Measurements from ENCODE around the gene BTBD9. TPM values are rescaled to one million over a fixed set of nuclear protein-coding genes. Genes with fewer than 3 reads are reported as not detected.

The BTBD9 gene
- total RNA-seq, 1 experiment from 2014 or later, result 8.9 TPM

DNA sequence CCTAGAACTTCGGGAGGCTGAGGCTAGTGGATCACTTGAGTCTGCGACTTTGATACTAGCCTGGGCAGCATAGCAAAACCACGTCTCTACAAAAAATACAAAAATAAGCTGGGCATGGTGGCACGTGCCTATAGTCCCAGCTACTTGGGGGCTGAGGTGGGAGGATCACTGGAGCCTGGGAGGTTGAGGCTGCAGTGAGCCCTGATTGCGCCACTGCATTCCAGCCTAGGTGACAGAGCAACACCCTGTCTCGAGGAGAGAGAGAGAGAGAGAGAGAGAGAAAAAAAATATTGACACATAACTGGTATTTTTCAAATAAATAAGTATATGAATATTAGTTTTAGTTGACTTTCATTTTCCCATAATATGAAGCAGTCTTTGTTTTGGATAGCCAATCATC lies 222.2 kb downstream of the BTBD9 start:
- no peak overlapping the region for H3K27ac Mint-ChIP-seq
- no peaks in the 10 kb centered on the region; a peak in 2 of 5 replicates for H3K9me3 Mint-ChIP-seq
- Histone ChIP-seq H3K23ac (ENCODE audit: insufficient read length, low read depth, low read length) (no peak overlapping the region), H4K8ac (replicated peaks; ENCODE audit: insufficient read length, low read depth, low read length) (no peak overlapping the region), H2AK5ac (ENCODE audit: insufficient read length, low read length) (no peak overlapping the region), H3K4me1 (ENCODE audit: insufficient read depth, low read length) (no peaks in the 10 kb centered on the region), H2BK20ac (ENCODE audit: low read depth, low read length, poor library complexity, severe bottlenecking) (no peak overlapping the region), H3K56ac (ENCODE audit: insufficient read length, low read depth, low read length) (no peak overlapping the region), H3K79me1 (ENCODE audit: insufficient read depth, low read depth, low read length, poor library complexity, severe bottlenecking) (no peaks in the 10 kb centered on the region), H2BK120ac (ENCODE audit: low read depth, low read length, poor library complexity, severe bottlenecking) (no peak overlapping the region), H3T11ph (ENCODE audit: low read length) (no peak overlapping the region), H4K91ac (ENCODE audit: insufficient read length, low read depth, low read length) (no peak overlapping the region), H3K18ac (ENCODE audit: insufficient read length, low read depth, low read length) (no peak overlapping the region), H2BK12ac (ENCODE audit: insufficient read length, low read depth, low read length) (no peak overlapping the region), H3K14ac (ENCODE audit: insufficient read depth, low read length) (no peak overlapping the region), H2BK15ac (ENCODE audit: low read depth, low read length) (no peak overlapping the region), H2AFZ (ENCODE audit: low read length) (no peak overlapping the region), H3K23me2 (ENCODE audit: insufficient read length, low read depth, low read length, poor library complexity, severe bottlenecking) (no peaks in the 10 kb centered on the region), H3K27me3 (ENCODE audit: insufficient read depth, low read length) (no peaks in the 10 kb centered on the region), H3K79me2 (ENCODE audit: insufficient read depth, low read length) (no peaks in the 10 kb centered on the region), H3K4me2 (ENCODE audit: insufficient read depth, insufficient read length, low read length) (no peak overlapping the region), H3K4ac (ENCODE audit: low read depth, low read length) (no peak overlapping the region), H2BK5ac (ENCODE audit: insufficient read length, low read length) (no peak overlapping the region), H3K9ac (ENCODE audit: extremely low read depth, insufficient read length, low read length) (no peak overlapping the region), H4K20me1 (ENCODE audit: control insufficient read depth, insufficient read depth, insufficient read length) (no peaks in the 10 kb centered on the region), H3K9me3 (ENCODE audit: control insufficient read depth, low read depth, low read length) (no peaks in the 10 kb centered on the region), H3K27ac (ENCODE audit: insufficient read length, low read depth, low read length) (no peak overlapping the region), H4K5ac (ENCODE audit: insufficient read length, low read depth, low read length) (no peak overlapping the region)
- H3K36me3 Mint-ChIP-seq (ENCODE audit: insufficient read depth in 1 of 3, low read depth in 3 of 3), result no peaks in the 10 kb centered on the region
- DNase-seq, result no peak
- no peak overlapping the region for H3K4me3 Mint-ChIP-seq
- TF ChIP-seq, protein P1, sequence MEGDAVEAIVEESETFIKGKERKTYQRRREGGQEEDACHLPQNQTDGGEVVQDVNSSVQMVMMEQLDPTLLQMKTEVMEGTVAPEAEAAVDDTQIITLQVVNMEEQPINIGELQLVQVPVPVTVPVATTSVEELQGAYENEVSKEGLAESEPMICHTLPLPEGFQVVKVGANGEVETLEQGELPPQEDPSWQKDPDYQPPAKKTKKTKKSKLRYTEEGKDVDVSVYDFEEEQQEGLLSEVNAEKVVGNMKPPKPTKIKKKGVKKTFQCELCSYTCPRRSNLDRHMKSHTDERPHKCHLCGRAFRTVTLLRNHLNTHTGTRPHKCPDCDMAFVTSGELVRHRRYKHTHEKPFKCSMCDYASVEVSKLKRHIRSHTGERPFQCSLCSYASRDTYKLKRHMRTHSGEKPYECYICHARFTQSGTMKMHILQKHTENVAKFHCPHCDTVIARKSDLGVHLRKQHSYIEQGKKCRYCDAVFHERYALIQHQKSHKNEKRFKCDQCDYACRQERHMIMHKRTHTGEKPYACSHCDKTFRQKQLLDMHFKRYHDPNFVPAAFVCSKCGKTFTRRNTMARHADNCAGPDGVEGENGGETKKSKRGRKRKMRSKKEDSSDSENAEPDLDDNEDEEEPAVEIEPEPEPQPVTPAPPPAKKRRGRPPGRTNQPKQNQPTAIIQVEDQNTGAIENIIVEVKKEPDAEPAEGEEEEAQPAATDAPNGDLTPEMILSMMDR (conservative IDR thresholded peaks at IDR 0.05), result no peak
- H3K4me1 Mint-ChIP-seq, result no peaks in the 10 kb centered on the region
- WGBS (ENCODE audit: extremely low coverage, insufficient read length, low lambda C conversion rate), result no CpG with 5 or more reads among the region's 6 CpGs
- H3K27me3 Mint-ChIP-seq (ENCODE audit: low read depth), result no peaks in the 10 kb centered on the region

All from H9 (cell line).